ENCODE measurements around the gene COA3. TPM values are rescaled to one million over a fixed set of nuclear protein-coding genes. Genes with fewer than 3 reads are reported as not detected.
"Not testable (repeated sequence)": the region's sequence is repeated elsewhere in the genome, so short reads cannot be mapped to it uniquely, and the experiment has no call there.

The COA3 gene
- polyA plus RNA-seq, 1 donor (not counting 4 experiments of a cell fraction or from before 2014, with no cell fraction given) = 97.8 TPM

DNA sequence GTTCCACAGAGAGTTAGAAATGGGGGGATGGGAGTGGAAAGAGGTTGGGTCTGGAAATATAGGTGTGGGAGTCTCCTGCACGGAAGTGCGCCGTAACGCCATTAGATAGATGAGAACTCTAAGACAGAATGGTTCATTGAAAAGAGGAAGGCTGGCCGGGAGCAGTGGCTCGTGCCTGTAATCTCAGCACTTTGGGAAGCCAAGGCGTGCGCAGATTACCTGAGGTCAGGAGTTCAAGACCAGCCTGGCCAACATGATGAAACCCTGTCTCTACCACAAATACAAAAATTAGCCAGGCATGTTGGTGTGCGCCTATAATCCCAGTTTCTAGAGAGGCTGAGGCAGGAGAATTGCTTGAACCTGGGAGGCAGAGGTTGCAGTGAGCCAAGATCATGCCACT, 30.5 kb downstream of the COA3 start:
- H3K9me3 ChIP-seq (ENCODE audit: control insufficient read depth, low read depth, low read length); H3K4me2 ChIP-seq (ENCODE audit: control insufficient read depth, extremely low read depth, insufficient read depth, low read depth, low read length); H3K4me3 ChIP-seq (ENCODE audit: control insufficient read depth in 2 of 3, extremely low read depth in 1 of 3, insufficient read depth in 2 of 3, low read depth in 1 of 3, low read length in 3 of 3); H3K4me1 ChIP-seq (ENCODE audit: control insufficient read depth, extremely low read depth, insufficient read depth, low read length); dilution Hi-C loops (cut with MboI; ENCODE audit: extremely low pct_ligation_motif_present, low sequenced_read_pairs); H3K9me1 ChIP-seq (ENCODE audit: control insufficient read depth, extremely low read depth, insufficient read depth, low read length); FAIRE-seq; H3K27me3 ChIP-seq (ENCODE audit: control insufficient read depth, extremely low read depth, insufficient read depth, low read length); H4K20me1 ChIP-seq (ENCODE audit: control insufficient read depth, extremely low read depth, insufficient read depth, low read length); H3K9ac ChIP-seq (ENCODE audit: control insufficient read depth, extremely low read depth, insufficient read depth, low read length); H3K79me2 ChIP-seq (ENCODE audit: control insufficient read depth, insufficient read depth, low read length); H2AFZ ChIP-seq (ENCODE audit: control insufficient read depth, low read length); DNase-seq (ENCODE audit: low read depth, low spot score); H3K27ac ChIP-seq (ENCODE audit: control insufficient read depth, insufficient read depth, low read length); H3K36me3 ChIP-seq (ENCODE audit: control insufficient read depth in 2 of 2, extremely low read depth in 1 of 2, insufficient read depth in 2 of 2, low read length in 2 of 2): not testable (repeated sequence)

DNA sequence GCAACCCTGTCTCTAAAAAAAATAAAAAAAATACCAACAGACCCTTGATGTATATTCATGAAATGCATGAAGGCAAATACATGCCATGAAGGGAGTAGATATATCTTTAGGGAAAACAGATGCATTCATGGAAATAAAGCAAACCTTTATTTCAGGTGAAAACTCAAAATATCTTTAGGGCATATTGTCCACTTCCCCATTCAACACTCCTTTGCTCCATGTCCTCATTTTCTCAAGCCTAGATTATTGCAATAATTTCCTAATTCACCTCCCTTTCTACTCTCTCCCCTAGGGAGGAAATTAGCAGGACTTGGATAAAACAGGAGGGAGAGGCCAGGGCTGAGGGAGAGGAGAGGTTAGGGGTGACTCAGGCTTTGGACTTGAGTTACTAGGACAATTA, 31.0 kb downstream of the COA3 start:
- H3K79me2 ChIP-seq (ENCODE audit: control insufficient read depth, insufficient read depth, low read length) = no peaks in the 10 kb centered on the region
- H3K9me3 ChIP-seq (ENCODE audit: control insufficient read depth, low read depth, low read length) = no peaks in the 10 kb centered on the region
- DNase-seq (ENCODE audit: low read depth, low spot score) = no peak
- TF ChIP-seq, protein P1, sequence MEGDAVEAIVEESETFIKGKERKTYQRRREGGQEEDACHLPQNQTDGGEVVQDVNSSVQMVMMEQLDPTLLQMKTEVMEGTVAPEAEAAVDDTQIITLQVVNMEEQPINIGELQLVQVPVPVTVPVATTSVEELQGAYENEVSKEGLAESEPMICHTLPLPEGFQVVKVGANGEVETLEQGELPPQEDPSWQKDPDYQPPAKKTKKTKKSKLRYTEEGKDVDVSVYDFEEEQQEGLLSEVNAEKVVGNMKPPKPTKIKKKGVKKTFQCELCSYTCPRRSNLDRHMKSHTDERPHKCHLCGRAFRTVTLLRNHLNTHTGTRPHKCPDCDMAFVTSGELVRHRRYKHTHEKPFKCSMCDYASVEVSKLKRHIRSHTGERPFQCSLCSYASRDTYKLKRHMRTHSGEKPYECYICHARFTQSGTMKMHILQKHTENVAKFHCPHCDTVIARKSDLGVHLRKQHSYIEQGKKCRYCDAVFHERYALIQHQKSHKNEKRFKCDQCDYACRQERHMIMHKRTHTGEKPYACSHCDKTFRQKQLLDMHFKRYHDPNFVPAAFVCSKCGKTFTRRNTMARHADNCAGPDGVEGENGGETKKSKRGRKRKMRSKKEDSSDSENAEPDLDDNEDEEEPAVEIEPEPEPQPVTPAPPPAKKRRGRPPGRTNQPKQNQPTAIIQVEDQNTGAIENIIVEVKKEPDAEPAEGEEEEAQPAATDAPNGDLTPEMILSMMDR (optimal IDR thresholded peaks at IDR 0.05 in 1 of 3, IDR thresholded peaks at IDR 0.05 in 1 of 3, conservative IDR thresholded peaks at IDR 0.05 in 1 of 3; ENCODE audit: extremely low read depth in 1 of 3, insufficient read depth in 2 of 3, low read length in 3 of 3) = no peak
- no peak for TF ChIP-seq EZH2 (IDR thresholded peaks at IDR 0.05; ENCODE audit: low read length)
- no peak for FAIRE-seq
- H3K27me3 ChIP-seq (ENCODE audit: control insufficient read depth, extremely low read depth, insufficient read depth, low read length) = no peaks in the 10 kb centered on the region
- H3K9ac ChIP-seq (ENCODE audit: control insufficient read depth, extremely low read depth, insufficient read depth, low read length) = no peak overlapping the region
- H2AFZ ChIP-seq (ENCODE audit: control insufficient read depth, low read length) = no peak overlapping the region
- no peaks in the 10 kb centered on the region for H3K36me3 ChIP-seq (ENCODE audit: control insufficient read depth in 2 of 2, extremely low read depth in 1 of 2, insufficient read depth in 2 of 2, low read length in 2 of 2)
- no peaks in the 10 kb centered on the region for H3K9me1 ChIP-seq (ENCODE audit: control insufficient read depth, extremely low read depth, insufficient read depth, low read length)
- no peak overlapping the region for H3K4me3 ChIP-seq (ENCODE audit: control insufficient read depth in 2 of 3, extremely low read depth in 1 of 3, insufficient read depth in 2 of 3, low read depth in 1 of 3, low read length in 3 of 3)
- dilution Hi-C loops (cut with MboI; ENCODE audit: extremely low pct_ligation_motif_present, low sequenced_read_pairs) = no loop called here
- H3K4me1 ChIP-seq (ENCODE audit: control insufficient read depth, extremely low read depth, insufficient read depth, low read length) = no peaks in the 10 kb centered on the region
- no peak overlapping the region for H3K27ac ChIP-seq (ENCODE audit: control insufficient read depth, insufficient read depth, low read length)
- H4K20me1 ChIP-seq (ENCODE audit: control insufficient read depth, extremely low read depth, insufficient read depth, low read length) = no peaks in the 10 kb centered on the region
- no peak overlapping the region for H3K4me2 ChIP-seq (ENCODE audit: control insufficient read depth, extremely low read depth, insufficient read depth, low read depth, low read length)

DNA sequence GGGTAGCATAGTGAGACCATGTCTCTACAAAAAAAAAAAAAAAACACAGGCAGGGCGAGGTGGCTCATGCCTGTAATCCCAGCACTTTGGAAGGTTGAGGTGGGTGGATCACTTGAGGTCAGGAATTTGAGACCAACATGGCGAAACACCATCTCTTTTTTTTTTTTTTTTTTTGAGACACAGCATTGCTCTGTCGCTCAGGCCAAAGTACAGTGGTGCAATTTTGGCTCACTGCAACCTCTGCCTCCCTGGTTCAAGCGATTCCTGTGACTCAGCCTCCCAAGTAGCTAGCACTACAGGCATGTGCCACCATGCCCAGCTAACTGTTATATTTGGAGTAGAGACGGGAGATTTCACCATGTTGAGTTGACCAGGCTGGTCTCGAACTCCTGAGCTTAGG, 32.4 kb downstream of the COA3 start:
- H3K27me3 ChIP-seq (ENCODE audit: control insufficient read depth, extremely low read depth, insufficient read depth, low read length) = peaks cover 12% of the 10 kb centered on the region
- no peaks in the 10 kb centered on the region for H3K9me3 ChIP-seq (ENCODE audit: control insufficient read depth, low read depth, low read length)
- no peak overlapping the region for H3K4me3 ChIP-seq (ENCODE audit: control insufficient read depth in 2 of 3, extremely low read depth in 1 of 3, insufficient read depth in 2 of 3, low read depth in 1 of 3, low read length in 3 of 3)
- no peak overlapping the region for H2AFZ ChIP-seq (ENCODE audit: control insufficient read depth, low read length)
- H3K4me1 ChIP-seq (ENCODE audit: control insufficient read depth, extremely low read depth, insufficient read depth, low read length) = no peaks in the 10 kb centered on the region
- FAIRE-seq (no peak), DNase-seq (ENCODE audit: low read depth, low spot score) (no peak)
- TF ChIP-seq EZH2 (IDR thresholded peaks at IDR 0.05; ENCODE audit: low read length) = no peak
- TF ChIP-seq, protein P1 (optimal IDR thresholded peaks at IDR 0.05 in 1 of 3, IDR thresholded peaks at IDR 0.05 in 1 of 3, conservative IDR thresholded peaks at IDR 0.05 in 1 of 3; ENCODE audit: extremely low read depth in 1 of 3, insufficient read depth in 2 of 3, low read length in 3 of 3) = no peak
- H3K36me3 ChIP-seq (ENCODE audit: control insufficient read depth in 2 of 2, extremely low read depth in 1 of 2, insufficient read depth in 2 of 2, low read length in 2 of 2) = no peaks in the 10 kb centered on the region
- dilution Hi-C loops (cut with MboI; ENCODE audit: extremely low pct_ligation_motif_present, low sequenced_read_pairs) = no loop called here
- H3K27ac ChIP-seq (ENCODE audit: control insufficient read depth, insufficient read depth, low read length) = no peak overlapping the region
- H4K20me1 ChIP-seq (ENCODE audit: control insufficient read depth, extremely low read depth, insufficient read depth, low read length) = no peaks in the 10 kb centered on the region
- H3K9me1 ChIP-seq (ENCODE audit: control insufficient read depth, extremely low read depth, insufficient read depth, low read length) = no peaks in the 10 kb centered on the region
- H3K4me2 ChIP-seq (ENCODE audit: control insufficient read depth, extremely low read depth, insufficient read depth, low read depth, low read length) = no peak overlapping the region
- no peak overlapping the region for H3K9ac ChIP-seq (ENCODE audit: control insufficient read depth, extremely low read depth, insufficient read depth, low read length)
- H3K79me2 ChIP-seq (ENCODE audit: control insufficient read depth, insufficient read depth, low read length) = no peaks in the 10 kb centered on the region

Data from keratinocyte (primary cell).